ACHN (cell line): Measurements from ENCODE around the gene CGGBP1.
"Not testable (repeated sequence)": the region's sequence is repeated elsewhere in the genome, so short reads cannot be mapped to it uniquely, and the experiment has no call there.

Experiments
- DNase-seq: peaks from one replicate; pipeline ENCODE4 v3.0.0-alpha.2; 2015
- in situ Hi-C: cut with HindIII; loops from 2 replicates; pipeline ENCODE4 v1.10.0; 2017; ENCODE audit warnings: low sequenced_read_pairs, low pct_ligation_motif_present, low pct_unique_long_range_greater_than_20kb

CGGBP1 gene

DNA sequence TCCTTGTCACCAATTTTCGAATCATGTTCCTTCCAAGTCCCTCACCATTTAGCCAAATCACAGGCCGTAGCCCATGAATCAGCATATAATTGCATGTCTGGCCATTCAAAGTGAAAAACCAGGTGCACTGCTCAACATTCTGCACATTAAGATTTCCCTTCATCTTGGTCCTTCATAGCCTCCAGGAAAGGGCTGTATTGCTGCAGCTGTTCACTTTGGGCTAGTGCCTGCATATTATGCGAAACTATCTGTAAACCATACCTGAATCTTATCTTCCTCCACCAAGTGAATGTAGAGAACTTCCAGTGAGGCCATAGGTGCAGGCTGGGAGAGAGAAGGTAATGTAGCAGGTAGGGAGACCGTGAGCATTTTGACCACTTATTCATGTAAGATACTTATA is 18.3 kb downstream of the CGGBP1 start:
- no peak for DNase-seq
- in situ Hi-C loops: no loop called here

DNA sequence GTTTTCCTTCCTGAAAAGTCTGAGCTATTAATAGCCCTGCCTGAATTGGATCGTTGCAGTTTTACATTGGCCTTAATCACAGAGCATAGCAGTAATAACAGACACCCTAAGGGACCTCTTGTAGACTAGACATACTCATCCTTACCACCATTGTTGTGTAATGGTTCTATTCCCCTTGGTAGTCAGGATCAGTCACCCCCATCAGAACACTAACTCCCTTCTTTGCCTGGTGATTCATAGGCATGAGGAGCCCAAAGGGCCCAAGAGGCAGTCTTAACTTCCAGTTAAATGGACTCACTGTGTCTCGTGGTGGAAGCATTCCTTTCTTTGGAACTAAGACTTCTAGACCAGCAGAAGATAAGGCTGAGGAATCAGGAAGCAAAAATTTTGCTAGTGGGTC is 20.2 kb downstream of the CGGBP1 start:
- in situ Hi-C loops: no loop called here
- DNase-seq: no peak

DNA sequence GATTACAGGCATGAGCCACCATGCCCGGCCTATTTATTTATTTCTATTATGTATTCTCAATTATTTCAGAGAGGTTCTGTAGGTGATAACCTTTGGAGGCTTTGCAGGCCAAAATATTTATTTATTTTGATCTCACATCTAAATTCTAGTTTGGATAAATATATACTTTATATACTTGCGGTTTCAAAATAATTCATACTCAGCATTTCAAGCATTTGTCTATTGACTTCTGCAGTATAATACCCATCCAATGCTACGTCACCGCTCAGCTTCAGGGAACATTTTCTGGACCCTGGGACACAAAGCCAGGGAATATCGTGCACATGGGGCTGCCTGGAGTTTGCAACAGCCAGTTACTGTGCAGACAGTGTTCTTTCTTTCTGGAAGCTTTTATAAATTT is 22.6 kb downstream of the CGGBP1 start:
- in situ Hi-C loops: no loop called here
- DNase-seq: no peak

DNA sequence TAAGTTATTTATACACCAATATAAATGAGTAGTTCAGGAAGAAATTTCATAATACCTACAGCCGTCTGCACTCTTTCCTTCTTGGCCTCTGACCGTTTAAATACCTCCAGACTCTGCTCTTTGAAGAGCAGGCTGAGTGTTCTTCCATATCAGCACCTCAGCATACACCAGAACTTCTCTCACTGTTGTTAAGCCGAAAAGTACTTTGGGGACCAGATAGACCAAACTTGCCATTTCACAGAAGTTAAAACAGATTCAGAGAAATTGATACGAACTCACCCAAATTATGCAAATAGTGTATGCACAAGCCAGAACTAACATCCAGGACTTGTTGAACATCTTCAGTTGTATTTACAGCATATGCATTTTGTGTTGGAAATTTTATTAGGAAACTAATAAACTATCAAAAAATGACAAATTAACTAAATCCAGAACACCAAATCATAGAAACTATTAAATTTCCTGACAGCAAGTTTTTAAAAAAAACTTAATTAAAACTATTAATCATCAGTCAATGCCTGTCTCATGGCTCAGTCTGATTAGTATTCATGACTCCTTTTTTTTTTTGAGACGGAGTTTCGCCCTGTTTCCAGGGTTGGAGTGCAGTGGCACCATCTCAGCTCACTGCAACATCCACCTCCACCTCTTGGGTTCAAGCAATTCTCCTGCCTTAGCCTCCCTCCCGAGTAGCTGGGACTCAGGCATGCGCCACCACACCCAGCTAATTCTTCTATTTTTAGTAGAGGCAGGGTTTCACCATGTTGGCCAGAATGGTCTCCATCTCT is 24.1 kb downstream of the CGGBP1 start:
- in situ Hi-C loops: no loop called here
- no peak for DNase-seq

DNA sequence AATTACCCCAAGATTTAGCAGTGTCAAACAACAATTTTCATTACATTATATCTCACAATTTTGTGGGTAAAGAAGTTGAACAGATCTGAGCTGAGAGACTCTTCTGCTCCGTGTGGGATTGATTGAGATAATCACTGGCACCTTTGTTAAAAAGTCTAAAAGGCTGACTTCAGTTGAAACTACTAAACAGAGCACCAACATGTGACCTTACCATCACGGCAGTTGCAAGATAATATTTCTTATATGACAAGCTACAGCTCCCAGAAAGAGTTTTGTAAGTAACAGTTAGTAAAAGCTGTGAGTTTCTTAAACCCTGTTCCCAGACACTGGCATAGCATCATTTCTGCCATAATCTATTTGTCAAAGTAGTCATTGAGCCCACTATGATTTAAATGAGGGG is 25.0 kb downstream of the CGGBP1 start:
- in situ Hi-C loops: no loop called here
- DNase-seq: no peak

DNA sequence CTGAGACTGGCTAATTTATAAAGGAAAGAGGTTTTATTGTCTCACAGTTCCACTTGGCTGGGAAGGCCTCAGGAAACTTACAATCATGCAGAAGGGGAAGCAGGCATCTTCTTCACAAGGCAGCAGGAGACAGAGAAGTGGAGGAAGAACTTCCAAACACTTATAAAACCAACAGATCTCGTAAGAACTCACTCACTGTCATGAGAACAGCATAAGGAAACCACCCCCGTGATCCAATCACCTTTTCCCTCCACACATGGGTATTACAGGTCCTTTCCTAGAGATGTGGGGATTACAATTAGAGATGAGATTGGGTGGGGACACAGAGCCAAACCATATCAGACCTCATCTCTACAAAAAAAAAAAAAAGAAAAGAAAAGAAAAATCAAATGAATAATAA is 25.7 kb downstream of the CGGBP1 start:
- DNase-seq: no peak
- in situ Hi-C loops: no loop called here

DNA sequence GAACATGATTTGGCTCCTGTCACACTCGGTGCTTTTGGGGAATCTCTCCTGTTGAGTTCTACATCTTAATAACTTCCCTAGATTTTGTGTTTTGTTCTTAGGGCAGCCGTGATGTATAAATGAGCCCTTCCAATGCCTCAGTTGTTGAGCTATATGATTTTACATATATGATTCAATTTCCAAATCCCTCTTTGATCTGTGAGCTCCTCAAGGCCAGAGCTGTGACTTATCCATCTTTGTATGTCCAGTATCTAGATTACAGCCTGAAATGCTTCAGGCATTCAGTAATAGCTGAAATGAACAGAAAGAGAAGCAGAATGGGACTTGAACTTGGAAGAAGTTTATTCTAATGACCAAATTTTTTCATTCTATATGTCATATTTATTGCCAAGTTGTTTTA is 26.6 kb downstream of the CGGBP1 start:
- DNase-seq: no peak
- in situ Hi-C loops: no loop called here

DNA sequence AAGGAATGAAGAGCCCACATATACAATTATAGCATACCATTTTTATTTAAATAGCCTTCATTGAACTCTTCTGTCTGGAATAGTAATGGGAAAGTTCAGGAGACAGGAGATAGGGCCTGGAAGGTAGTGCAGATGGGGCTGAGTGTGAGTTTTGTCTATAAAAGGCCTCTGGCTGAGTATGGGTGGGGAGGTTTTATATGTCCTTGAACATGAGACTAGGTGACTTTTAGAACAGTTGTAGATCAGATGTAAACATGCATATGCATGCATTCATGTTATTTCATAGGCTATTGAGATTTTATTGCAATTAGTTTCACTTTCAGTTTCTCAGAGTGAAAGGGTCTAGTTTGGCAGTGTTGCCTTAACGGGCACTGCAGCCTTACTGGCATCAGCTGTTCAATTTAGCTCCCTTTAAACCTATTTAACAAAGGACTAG is 27.1 kb downstream of the CGGBP1 start:
- in situ Hi-C loops: no loop called here
- peak; percentile 59 for DNase-seq

DNA sequence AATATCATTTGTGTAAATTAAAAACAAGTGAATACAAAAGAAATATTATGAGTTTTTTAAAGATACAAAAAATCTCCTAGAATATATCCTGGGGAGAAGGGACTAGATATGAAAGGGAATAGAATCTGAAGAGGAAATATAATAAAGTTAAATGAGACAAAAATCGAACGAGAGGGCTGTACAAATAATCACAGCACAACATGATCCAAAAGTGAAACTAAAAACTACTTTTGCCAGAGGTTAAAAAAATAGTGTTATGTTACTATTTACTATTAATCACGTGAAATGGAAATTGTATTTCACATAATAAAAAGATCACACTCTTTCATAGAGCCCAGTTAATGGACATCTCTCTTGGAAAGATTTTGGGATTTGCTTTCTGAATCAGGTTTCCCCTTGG is 28.6 kb downstream of the CGGBP1 start:
- no peak for DNase-seq
- in situ Hi-C loops: no loop called here

DNA sequence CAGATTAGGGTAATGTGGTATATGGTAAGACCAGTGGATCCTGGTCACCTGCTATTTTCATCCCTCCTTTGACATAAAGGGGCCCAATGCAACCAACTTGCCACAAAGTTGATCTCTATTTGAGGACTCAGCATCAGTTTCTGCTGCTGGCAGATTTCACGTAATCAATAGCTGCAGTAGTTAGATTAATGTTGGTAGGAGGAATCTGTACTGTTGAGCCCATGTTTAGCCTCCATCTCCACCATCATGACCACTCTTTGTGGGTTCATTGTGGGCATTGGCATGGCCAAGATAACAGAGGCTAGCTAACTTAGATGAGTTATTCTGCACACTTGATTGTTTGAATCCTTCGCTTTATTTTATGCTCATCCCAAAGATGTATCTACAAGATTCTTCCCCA is 29.9 kb downstream of the CGGBP1 start:
- in situ Hi-C loops: no loop called here
- no peak for DNase-seq

DNA sequence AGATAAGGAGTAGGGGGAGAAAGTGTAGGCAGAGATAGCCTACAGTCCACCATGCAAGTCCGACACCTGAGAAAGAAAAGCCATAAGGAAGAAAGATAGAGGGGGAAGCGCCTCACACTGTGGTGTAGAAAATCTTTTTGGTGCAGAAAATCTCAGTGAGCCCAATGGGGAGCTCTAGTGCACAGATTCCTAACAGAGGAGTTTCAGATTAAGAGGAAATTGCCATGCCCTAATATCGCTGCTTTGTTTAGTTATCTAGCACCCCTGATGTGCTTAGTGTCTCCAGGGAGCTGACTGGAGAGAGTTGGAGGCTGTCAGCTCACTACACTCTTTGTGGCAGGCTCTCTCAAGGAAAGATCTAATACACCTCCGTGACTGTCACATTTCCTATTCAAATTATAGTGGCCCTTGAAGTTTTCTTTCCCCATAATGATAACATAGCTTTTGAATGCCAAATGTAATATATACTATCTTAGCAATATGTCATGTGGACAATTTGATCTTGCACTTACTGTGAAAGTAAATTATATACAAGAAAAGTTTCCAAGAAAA is 33.7 kb downstream of the CGGBP1 start:
- in situ Hi-C loops: no loop called here
- no peak for DNase-seq

DNA sequence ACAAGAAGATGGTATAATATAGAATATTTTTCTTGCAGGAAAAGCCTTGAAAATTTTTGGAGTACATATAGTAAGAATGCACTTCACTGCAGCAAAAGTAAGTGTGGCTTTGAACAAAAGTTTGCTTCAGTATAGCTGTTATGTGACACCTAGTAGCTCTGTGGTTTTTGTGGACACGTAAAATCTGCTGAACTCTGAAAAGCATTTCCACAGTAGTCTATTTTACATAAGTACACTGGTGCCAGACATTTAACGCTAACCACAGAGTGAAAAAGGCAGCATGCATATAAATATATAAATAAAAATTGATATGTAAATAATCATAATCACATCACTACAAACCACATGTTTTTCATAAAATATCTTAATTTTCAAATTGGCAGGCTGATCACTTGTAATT is 39.8 kb downstream of the CGGBP1 start:
- in situ Hi-C loops: no loop called here
- DNase-seq: no peak

DNA sequence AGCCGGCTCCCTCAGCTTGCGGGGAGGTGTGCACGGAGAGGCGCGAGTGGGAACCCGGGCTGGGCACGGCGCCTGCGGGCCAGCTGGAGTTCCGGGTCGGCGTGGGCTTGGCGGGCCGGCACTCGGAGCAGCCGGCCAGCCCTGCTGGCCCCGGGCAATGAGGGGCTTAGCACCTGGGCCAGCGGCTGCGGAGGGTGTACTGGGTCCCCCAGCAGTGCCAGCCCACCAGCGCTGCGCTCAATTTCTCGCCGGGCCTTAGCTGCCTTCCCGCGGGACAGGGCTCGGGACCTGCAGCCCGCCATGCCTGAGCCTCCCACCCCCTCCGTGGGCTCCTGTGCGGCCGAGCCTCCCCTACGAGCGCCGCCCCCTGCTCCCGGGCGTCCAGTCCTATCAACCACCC is 43.1 kb downstream of the CGGBP1 start:
- DNase-seq, in situ Hi-C loops: not testable (repeated sequence)

DNA sequence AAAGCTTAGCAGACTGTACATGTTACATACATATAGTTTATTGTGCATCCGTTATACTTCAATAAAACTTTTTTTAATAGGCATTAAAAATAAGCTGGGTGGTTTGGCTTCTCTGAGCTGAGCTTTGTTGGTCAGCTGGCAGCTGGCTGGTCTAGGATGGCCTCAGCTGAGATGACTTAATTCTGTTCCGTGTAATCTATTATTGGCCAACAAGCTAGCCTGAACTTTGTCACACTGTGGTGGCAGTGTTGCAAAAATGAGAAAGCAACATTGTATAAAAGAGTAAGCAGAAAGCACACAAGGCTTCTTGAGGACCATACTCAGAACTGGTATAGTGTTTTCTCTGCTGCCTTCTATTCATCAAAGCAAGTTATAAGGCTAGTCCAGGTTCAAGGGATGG is 45.2 kb downstream of the CGGBP1 start:
- no peak for DNase-seq
- in situ Hi-C loops: no loop called here

DNA sequence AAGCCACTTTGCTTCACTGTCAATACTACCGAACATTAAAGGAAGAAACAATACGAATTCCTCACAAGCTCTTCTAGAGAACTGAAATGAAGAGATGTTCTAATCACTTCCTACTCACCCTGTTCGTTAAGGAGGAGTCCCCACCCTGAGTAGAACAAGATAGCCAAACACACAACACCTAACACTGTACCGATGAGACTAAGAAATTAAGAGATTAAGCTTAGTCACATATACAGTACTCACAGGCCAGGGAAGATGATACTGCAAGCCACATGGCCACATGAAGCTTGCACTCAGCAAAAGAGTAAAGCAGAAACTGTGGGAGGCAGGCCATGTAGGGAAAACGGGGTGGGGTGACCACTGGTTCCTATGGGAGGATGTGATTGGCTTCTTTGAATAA is 48.0 kb downstream of the CGGBP1 start:
- DNase-seq: no peak
- in situ Hi-C loops: no loop called here

DNA sequence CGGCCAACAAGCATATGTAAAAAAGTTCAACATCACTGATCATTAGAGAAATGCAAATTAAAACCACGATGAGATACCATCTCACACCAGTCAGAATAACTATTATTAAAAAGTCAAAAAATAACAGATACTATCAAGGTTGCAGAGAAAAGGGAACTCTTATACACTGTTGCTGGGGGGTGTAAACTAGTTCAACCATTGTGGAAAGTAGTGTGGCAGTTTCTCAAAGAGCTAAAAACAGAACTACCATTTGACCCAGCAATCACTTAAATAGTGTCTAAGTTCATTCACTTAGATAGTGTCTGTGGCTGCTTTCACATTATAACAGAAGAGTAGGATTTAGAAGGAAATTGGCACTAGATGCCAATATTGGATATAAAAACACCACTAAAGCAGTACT is 49.7 kb downstream of the CGGBP1 start:
- no peak for DNase-seq
- in situ Hi-C loops: no loop called here

DNA sequence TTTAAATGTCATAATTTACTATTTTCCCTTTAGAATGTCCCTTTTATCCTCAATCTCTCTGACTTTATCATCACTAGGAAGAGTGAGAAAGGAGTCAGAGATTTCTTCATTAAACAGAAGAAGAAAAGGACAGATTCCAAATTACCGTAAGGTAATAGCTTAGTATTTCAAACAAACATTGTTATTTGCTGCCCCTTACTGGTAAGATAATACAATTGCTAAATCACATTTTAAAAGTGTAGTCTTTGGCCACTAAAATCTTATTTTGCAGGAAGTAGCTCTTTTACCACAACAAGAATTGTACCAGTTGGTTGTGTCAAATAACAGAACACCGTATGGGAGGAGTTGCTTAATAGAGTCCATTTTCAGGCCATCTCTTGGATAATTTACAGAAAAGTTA is 53.7 kb downstream of the CGGBP1 start:
- DNase-seq: peak; percentile 45
- in situ Hi-C loops: no loop called here

DNA sequence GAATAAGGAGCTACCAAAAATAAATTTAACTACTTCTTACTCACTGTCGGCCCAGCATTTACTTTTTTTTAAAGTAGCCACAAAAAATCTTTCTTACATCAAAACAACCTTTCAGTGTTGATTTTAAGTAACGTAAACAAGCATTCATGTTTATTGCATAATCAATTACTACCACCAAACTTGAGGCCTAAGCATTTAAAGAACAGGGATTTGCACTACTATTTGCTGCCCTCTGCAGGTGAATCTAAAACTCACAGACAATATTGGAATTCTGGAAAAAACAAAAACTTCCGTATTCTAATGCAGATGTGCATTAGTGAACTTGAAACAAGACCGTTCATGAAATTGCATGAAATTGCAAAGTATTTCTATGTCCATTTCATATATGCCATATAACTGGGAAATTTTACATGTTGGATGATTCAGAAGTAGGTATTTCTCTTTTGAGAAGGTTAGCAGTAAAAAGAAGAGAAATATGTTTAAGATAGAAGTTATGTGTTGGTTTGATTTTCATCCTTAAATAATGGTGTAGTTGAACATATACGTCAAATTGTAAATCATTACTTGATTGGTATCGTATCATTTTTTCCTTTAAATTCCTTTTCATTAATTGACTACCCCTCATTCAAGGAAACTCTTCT is 55.6 kb downstream of the CGGBP1 start:
- DNase-seq: peak; percentile 46
- in situ Hi-C loops: no loop called here

DNA sequence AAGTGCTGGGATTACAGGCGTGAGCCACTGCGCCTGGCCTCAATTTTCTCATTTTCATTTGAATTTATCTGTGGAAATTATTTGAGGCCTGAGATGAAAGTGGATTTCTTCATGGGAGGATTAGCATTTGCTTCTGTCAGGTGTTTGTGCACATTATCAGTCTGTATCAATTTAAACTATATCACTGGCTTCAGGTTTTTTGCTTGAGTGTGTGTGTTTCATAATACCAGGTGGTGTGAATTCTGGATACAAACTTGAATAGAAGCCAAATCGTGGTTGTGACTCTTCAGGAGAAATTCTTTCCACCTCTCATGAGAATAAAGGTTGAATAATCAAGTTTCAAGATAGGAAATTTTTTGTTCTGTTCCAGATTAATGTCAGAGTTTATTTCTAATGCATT is 56.4 kb downstream of the CGGBP1 start:
- in situ Hi-C loops: no loop called here
- DNase-seq: no peak
